Measurements from ENCODE around the gene LSR.
"Not testable (repeated sequence)": the region's sequence is repeated elsewhere in the genome, so short reads cannot be mapped to it uniquely, and the experiment has no call there.

LSR gene

DNA sequence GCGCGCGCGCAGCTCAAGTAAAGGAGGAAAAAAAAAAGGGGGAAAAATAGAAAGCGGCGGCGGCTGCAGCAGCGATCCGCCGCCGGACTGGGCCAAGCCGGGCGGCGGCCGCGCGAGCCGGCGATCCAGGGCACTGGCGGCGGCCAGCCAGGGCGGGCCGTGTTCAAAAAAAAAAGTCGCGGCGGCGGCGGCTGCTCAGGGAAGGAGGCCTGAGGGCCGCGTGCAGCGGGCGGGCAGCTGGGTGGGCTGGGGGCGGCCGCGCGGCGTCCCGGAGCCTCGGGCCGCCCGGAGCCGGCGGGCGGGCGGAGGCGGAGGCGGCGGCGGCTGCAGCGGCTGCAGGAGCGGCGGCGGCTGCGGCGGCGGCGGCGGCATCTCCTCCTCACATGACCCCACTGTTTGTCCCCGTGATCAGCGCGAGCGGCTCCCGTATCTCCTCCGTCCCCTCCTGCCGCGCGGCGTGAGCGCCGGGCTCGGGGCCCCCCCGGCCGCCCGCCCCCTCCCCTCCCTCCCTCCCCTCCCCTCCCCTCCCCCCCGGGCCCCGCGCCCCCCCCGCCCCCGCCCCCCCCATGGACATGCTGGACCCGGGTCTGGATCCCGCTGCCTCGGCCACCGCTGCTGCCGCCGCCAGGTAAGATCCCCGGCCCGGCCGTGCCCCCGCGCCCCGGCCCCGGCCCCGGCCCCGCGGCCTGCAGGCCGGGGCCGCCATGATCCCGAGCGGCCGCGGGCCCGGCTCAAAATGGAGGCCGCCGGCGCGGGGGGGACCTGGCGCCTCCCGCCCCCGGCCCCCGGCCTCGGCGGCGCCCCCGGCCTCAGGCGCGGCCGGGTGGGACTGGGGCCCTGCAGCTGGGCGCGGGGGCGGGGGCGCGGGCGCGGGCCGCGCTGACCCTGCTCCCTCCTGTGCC lies 20.0 kb downstream of the LSR start, which contains the start of gene USF2:
USF2 (plus strand) TSS at position 427 of the 902 bp plus-strand sequence; CDS start at position 567, 140 bp downstream.
- peak; percentile 80 for DNase-seq

DNA sequence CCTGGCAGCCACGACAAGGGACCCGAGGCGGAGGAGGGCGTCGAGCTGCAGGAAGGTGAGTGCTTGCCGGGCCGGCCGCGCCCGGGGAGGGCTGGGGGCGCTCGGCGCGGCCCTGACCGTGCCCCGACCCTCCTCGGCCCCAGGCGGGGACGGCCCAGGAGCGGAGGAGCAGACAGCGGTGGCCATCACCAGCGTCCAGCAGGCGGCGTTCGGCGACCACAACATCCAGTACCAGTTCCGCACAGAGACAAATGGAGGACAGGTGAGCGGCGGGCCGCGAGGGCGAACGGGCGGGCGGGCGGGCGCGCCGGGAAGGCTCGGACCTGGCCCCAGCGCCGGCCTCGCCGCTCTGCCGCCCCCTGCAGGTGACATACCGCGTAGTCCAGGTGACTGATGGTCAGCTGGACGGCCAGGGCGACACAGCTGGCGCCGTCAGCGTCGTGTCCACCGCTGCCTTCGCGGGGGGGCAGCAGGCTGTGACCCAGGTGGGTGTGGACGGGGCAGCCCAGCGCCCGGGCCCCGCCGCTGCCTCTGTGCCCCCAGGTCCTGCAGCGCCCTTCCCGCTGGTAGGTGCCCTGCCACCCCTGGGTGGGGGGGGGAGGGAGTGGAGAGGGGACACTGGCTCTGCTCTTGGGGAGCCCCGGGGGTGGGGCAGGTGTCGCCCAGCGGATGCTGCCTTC lies 20.8 kb downstream of the LSR start:
- DNase-seq = peak; percentile 93

DNA sequence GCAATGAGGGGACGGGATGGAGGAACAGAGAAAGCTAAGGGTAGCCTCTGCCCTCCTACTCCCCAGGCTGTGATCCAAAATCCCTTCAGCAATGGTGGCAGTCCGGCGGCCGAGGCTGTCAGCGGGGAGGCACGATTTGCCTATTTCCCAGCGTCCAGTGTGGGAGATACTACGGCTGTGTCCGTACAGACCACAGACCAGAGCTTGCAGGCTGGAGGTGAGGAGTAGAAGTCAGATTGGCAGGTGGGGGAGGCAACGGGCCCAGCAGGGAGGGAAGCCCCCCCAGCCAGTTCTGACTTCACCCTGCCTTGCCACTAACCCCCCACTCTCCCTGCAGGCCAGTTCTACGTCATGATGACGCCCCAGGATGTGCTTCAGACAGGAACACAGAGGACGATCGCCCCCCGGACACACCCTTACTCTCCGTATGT lies 21.6 kb downstream of the LSR start:
- no peak for DNase-seq

DNA sequence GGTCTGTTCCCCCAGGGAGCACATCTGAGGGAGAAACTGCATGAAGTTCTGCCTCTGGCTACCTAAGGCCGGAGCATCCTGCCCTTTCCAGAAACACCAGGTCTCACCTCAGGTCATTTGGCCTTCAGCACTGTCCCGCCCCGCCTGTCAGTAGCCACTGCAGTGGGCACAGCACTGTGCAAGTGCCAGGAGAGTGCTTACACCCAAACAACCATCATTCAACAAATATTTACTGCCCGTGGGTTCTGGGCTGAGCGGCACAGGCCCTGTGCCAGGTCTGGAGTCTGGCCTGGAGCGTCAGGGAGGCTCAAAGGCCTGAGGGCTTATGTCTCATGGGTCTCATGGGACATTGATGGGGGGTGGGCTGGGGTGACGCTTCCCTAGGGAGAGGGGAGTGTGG lies 22.7 kb downstream of the LSR start:
- no peak for DNase-seq

DNA sequence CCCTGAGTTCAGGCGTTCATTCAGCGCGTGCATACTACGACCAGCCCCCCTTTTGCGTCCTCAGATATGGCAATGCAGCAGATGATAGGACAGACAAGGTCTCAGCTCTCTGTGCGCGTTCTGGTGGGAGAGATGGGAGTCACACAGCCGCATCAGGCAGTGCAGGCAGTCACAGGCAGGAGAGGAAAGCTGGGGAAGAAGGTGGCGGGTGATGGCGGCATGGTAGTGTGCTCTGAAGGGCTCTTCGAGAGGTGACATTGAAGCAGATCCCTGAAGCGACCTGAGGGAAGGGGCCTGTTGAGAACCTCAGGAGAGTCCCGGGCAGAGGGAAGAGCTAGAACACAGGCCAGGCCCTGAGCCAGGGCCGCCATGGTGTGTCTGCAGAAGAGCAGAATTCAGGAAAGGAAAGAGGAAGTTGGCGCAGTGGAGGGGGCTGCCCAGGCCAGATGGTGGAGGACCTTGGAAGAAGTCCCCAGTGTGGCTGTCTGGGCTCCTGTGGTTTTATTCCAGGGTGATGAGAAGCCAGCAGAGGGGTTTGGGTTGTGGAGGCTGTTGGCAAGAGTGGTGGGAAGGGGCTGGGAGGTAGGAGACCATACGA lies 23.4 kb downstream of the LSR start:
- peak; percentile 72 for DNase-seq

DNA sequence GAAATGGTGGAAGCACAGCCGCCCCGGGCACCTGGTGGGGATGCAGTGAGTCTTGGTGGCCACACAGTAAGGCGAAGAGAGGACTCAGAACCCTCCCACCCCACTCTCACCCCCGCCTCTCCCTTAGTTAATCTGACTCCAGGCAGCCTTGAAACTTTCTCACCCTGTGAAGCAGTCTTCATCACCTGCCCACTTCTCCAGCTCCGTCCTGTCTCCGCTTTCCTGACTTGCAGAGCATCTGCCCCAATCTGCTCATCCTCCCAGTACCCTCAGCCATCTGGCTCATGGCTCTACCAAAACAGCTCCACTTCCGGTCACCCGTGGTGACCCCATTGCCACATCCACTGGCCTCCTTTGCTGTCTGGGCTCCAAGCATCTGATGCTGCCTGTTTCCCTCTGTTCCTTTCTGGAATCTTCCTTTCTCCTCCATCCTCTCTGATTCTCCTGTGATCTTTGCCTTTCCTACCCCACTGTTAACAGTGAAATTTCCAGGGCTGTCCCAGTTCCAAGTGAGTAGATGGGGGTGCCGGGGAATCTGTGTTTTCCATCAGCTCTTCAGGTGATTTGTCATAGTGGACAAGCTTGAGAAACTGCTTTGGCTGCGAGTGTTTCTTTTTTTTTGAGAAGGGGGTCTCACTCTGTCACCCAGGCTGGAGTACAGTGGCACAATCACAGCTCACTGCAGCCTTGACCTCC lies 24.3 kb downstream of the LSR start:
- DNase-seq = no peak

DNA sequence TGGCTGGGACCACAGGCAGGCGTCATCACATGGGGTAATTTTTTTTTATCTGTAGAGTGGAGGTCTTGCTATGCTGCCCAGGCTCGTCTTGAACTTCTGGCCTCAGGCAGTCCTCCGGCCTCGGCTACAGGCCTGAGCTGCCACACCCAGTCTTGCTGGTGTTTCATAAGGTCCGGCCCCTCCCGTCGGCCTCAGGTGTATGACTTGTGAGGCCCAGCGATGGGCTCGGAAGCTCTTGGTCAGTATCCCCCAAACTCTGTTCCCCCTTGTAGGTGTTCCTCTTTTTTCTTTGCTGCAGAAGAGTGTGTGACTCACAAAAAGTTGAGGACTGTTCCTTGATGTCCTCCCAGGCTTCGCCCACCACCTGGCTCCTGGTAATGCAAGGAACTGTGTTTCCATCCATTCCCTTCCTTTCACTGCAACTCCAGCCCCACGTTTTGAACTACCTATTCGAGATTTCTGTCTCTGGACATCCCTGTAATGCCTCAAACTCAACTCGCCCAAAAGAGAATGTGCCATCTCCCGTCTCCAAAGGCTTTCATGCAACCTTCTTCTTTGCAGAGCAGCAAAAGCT lies 25.0 kb downstream of the LSR start:
- no peak for DNase-seq

DNA sequence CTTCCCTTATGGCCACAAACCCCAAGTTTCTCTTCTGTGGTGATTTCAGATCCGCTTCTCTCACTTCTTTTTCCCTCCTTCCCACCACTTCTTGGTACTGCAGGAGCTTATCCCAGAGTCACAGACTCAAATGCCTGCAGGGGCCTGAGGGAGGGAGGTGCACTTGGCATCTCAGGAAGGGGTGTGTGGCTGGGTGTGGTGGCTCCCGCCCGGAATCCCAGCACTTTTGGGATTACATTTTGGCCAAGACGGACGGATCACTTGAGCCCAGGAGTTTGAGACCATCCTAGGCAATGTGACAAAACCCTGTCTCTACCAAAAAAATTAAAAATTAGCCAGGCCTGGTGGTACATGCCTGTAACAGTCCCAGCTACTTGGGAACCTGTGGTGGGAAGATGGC lies 25.5 kb downstream of the LSR start:
- DNase-seq = no peak

DNA sequence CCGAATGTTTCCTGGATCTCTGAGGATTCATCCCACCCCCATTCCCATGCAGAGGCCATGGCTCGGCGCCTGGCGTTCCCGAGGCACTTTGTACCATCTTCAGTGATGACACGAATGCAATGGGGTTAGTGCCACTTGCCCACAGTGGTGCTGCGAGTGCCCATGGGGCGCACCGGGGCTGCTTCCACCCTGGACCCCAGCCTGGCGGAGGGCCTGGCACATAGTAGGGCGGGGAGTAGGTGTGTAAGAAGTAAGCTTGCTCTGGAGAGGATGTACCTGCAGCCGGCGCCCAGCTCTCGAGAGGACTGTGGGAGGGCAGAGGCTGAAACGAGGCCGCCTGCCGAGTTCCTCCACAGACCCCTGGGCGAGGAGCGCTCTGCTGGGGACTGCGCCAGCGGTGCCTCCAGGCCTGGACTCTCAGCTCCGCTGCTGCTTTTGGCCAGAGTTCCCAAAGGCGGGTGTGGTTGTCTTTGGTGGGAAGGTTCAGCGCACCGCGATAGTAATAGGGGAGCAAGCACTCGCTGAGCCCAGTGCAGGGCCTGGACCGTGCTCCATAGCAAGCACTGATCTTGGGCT lies 28.0 kb downstream of the LSR start:
- no peak for DNase-seq

DNA sequence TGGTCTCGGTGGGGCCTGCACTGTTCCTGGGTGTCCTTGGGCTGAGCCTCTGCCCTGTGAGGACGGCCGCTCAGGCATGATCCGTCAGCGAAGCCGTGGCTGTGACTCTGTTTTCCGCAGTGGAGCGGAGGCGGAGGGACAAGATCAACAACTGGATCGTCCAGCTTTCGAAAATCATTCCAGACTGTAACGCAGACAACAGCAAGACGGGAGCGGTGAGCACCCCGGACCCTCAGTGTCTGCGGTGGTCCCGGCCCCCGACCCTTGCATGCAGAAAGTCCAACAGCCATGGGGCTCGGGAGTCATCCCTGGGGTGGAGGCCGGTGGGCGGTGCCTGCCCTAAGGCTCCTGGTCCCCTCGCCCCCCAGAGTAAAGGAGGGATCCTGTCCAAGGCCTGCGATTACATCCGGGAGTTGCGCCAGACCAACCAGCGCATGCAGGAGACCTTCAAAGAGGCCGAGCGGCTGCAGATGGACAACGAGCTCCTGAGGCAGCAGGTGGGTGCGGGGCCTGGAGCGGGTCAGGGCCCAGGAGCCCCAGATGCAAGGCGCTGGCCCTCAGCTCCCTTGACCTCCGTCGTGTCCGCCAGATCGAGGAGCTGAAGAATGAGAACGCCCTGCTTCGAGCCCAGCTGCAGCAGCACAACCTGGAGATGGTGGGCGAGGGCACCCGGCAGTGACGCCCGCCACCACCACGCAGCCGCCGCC lies 29.9 kb downstream of the LSR start:
- DNase-seq = no peak

DNA sequence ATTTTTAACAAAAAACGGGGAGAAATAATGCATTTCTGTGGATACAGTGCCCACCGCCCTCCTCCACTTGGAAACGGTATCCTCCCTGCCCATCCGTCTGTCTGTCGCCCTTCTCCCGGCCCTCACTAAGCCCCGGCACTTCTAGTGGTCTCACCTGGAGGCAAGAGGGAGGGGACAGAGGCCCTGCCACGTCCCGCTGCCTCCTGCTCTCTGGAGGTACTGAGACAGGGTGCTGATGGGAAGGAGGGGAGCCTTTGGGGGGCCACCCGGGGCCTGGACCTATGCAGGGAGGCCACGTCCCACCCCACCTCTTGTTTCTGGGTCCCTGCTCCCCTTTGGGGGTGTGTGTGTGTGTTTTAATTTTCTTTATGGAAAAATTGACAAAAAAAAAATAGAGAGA lies 30.6 kb downstream of the LSR start:
- DNase-seq = no peak

DNA sequence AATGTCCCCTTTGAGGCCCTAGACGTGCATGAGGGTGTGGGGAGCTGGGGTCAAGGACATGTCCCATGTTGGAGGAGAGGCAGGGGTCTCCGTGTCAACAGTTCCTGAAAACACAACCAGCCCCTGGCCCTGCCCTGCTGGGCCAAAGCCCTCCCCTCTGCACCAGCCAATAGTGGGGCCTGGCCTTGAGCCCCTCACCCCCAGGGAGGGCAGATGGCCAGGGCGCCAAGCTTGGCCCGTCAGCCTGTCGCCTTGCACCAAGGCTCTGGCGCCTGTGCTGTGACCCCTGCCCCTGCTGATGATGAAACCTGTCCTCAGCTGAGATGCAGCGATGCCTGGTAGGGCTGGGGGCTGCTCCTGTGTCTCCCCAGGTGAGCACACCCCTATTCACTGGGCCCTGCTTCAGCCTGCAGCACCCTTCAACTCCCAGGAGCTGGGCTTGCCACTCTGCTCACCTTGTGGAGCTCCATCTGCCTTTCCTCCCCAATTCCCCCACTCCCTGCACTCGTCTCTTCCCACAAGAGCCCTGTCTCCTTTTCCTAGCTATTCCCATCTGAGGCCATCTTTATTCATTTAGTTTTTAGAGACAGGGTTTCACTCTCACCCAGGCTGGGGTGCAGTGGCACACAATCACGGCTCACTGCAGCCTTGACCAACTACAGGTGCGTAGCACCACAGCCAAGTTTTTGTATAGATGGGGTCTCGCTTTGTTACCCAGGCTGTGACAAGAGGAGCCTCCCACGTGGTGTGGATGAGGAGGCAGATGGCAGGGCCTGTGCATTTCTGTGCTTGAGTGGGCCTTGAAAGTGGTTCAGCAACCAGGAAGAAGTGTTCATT lies 31.4 kb downstream of the LSR start:
- DNase-seq = no peak

DNA sequence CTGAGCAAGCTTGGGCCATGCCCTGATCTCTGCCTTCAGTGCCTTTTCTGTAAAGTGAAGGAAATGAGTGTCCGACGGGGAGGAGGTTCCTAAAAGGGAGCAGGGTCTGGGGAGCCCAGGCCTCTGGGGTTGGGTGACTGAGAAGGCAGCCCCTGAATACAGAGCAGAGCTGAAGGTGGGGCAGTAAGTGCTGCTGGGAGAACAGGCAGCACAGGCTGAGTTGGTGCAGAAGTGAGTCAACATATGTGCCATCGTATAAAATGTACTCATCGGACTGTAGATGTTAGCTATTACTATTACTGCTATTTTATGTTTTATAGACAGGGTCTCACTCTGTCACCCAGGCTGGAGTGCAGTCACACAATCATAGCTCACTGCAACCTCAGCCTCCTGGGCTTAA lies 32.5 kb downstream of the LSR start:
- DNase-seq = no peak

DNA sequence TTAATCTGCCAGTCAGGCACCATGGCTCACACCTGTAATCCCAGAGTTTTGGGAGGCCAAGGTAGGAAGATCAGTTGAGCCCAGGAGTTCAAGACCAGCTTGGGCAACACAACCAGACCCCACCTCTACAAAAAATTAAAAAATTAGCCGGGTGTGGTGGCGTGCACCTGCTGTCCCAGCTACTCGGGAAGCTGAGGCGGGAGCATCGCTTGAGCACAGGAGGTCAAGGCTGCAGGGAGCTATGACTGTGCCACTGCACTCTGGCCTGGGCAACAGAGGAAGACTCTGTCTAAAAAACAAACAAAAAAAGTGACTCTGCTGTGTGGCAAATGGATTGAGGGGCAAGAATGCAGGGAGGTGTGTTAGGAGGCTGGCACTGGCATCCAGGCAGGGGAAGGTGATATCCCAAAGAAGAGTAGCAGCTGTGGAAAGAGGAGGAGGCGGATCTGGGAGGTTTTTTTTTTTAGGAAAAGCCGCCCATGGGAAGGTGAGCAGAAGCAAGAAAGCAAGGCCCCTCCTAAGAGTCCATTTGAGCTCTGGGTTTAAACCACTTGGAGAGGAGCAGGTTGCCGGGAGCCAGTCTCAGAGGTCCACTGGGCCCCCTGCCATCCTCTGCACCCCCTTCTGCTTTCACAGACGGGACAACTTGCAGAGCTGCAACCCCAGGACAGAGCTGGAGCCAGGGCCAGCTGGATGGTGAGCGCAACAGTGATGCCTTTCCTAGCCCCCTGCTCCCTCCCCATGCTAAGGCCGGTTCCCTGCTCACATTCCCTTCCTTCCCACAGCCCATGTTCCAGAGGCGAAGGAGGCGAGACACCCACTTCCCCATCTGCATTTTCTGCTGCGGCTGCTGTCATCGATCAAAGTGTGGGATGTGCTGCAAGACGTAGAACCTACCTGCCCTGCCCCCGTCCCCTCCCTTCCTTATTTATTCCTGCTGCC lies 35.6 kb downstream of the LSR start:
- no peak for DNase-seq

DNA sequence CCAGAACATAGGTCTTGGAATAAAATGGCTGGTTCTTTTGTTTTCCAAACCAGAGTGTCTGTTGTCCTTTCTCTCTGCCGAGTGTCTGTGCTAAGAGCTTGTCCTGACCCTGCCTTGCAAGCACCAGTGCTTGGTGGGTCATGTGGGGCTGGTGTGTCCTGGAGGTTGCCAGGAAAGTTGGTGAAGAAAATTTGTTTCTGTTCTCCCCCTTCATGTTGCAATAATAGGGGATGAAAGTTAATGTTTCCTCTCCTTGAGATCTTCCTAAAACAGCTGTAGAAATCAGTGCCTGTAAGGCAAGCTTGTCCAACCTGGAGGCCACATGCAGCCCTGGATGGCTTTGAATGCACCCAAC lies 36.3 kb downstream of the LSR start:
- no peak for DNase-seq

DNA sequence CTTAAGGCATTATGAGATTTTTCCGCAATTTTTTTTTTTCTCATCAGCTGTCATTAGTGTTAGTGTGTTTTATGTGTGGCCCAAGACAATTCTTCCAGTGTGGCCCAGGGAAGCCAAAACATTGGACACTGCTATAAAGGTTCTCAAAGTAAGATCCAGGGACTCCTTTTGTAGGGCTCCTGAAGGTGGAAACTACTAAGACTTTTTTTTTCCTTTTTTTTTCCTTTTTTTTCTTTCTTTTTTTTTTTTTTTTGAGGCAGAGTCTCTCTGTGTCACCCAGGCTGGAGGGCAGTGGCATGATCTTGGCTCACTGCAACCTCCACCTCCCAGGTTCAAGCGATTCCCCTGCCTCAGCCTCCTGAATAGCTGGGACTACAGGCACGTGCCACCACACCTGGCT lies 36.7 kb downstream of the LSR start:
- not testable (repeated sequence) for DNase-seq

DNA sequence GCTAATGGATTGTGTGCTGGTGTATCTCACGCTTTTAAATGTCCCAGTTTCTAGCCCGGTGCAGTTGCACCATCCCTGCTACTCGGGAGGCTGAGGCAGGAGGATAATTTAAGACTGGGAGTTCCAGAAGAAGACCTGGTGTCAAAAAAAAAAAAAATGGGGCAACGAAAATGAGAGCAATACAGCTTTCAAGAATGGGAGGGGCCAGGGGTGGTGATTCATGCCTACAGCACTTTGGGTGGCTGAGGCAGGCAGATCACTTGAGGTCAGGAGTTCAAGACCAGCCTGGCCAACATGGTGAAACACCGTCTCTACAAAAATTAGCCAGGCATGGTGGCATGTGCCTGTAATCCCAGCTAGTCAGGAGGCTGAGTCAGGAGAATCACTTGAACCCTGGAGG lies 37.3 kb downstream of the LSR start:
- DNase-seq = not testable (repeated sequence)

DNA sequence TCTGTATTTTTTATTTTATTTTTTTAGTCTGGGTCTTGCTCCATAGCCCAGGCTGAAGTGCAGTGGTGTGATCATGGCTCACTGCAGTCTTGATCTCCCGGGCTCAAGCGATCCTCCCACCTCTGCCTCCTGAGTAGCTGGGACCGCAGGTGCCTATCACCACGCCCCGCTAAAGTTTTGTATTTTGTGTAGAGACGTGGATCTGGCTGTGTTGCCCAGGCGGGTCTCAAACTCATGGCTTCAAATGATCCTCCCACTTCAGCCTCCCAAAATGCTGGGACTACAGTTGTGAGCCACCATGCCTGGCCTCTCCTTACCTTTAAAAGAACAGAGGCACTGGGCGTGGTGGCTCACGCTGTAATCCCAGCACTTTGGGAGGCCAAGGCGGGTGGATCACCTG lies 38.9 kb downstream of the LSR start:
- no peak for DNase-seq

DNA sequence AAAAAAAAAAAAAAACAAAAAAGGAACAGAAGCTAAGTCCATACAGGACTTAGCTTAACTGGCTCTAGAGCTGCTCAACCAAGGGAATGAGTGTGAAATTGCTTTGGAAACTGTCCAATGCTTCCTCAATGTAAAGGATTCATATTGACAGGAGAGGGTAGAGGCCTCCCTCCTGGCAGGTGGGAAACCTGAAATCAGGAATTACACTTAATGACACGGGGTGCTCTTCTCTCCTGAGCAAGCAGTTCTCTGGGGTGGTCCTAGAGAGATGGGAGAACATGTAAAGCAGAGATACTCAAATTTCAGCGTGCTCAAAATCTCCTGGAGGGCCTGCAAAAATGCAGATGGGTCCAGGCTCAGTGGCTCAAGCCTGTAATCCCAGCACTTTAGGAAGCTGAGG lies 39.5 kb downstream of the LSR start:
- DNase-seq = no peak

DNA sequence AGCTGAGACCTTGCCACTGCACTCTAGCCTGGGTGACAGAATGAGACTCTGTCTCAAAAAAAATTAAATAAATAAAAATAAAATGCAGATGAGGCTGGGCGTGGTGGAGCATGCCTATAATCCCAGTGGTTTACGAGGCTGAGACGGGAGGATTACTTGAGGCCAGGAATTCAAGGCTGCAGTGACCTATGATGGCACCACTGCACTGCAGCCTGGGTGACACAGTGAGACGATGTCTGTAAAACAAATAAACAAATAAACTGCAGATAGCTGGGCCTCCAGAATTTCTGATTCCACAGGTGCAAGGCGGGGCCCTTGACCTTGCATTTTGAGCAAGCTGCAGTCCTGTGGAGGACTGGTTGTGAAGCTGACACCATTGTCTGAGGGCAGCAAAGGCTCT lies 40.1 kb downstream of the LSR start:
- DNase-seq = no peak
